GM12892 (cell line): ENCODE data around the gene TAF3.
"Not testable (repeated sequence)": the region's sequence is repeated elsewhere in the genome, so short reads cannot be mapped to it uniquely, and the experiment has no call there.

ENCODE experiments used
- POLR2A ChIP-seq: IDR thresholded peaks from 2 replicates; pipeline ENCODE4 v1.6.1; 2011; ENCODE audit warnings: low read depth, low read length, control low read depth
- POLR2AphosphoS5 ChIP-seq: IDR thresholded peaks from 2 replicates; pipeline ENCODE4 v1.6.1; 2011; ENCODE audit warnings: low read depth, low read length, control low read depth

- not testable (repeated sequence) for TF ChIP-seq POLR2A, POLR2AphosphoS5
Measured at GRCh38 chr10:8031211-8031610, 212.9 kb downstream of the TAF3 start.
